Fibroblast of pulmonary artery (primary cell): ENCODE results near the gene FRMD4A.

ENCODE experiments used
- DNase-seq: peaks from one replicate; pipeline ENCODE4 v3.0.0-alpha.2; 2010; ENCODE audit warnings: low read depth
- H3K4me3 ChIP-seq: replicated peaks from 2 replicates; pipeline ENCODE4 v1.5.1; 2011; ENCODE audit warnings: low read depth, mild to moderate bottlenecking, control low read depth, low read length, moderate library complexity
- TF ChIP-seq, protein P1 (sequence below): IDR thresholded peaks from 2 replicates; pipeline ENCODE4 v1.5.1; 2011; ENCODE audit warnings: mild to moderate bottlenecking, control low read depth, low read length, inconsistent platforms; ENCODE audit errors: missing control alignments

FRMD4A gene

DNA sequence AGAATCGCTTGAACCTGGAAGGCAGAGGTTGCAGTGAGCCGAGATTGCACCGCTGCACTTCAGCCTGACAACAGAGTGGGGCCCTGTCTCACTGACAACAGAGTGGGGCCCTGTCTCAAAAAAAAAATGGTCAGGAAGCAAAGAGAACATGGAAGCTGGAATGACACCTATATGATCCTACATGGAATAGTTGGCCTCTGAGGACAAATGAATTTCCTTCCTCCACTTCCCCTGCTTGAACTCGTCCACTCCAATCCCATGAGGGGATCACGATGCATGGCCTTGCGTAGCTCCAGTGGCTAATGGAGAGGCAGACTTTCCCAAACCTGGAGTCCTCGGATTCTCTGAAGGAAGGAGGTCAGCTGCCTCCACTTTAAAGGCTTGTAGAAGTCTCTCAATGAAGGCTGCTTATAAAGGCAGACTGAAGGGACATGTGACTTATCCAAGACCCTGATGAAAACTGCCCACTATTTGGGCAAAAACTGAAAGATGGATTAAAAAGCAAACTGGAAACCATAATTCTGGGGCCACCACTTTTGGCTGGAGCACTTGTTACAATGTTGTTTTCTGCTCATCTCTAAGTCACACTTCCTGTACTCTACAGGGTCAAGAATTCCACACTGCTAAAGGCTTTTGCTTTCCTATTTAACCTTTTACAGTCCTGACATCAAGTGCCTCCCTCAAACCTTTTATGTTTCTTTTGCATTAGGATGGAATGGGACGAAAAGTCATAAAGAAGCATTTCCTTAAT is 529.4 kb downstream of the FRMD4A start:
- no peak for DNase-seq
- no peak overlapping the region for H3K4me3 ChIP-seq
- TF ChIP-seq, protein P1, sequence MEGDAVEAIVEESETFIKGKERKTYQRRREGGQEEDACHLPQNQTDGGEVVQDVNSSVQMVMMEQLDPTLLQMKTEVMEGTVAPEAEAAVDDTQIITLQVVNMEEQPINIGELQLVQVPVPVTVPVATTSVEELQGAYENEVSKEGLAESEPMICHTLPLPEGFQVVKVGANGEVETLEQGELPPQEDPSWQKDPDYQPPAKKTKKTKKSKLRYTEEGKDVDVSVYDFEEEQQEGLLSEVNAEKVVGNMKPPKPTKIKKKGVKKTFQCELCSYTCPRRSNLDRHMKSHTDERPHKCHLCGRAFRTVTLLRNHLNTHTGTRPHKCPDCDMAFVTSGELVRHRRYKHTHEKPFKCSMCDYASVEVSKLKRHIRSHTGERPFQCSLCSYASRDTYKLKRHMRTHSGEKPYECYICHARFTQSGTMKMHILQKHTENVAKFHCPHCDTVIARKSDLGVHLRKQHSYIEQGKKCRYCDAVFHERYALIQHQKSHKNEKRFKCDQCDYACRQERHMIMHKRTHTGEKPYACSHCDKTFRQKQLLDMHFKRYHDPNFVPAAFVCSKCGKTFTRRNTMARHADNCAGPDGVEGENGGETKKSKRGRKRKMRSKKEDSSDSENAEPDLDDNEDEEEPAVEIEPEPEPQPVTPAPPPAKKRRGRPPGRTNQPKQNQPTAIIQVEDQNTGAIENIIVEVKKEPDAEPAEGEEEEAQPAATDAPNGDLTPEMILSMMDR, result no peak

DNA sequence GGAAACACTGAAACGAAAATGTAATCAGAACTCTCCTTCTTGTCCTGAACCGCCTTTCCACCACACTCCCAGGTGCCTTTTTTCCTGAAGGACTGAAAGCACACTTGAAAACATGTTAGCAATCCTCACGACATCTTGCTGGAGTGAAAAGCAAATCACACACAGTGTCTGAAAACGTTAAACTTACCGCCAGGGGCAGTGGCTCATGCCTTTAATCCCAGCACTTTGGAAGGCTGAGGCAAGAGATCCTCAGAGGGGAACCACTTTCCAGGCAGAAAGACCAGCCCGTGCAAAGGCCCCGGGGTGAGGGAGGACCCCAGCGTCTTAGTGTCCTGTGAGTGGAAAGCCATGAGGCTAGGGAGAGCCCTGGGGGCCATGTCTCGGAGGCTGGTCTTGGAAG is 533.6 kb downstream of the FRMD4A start:
- TF ChIP-seq, protein P1, result no peak
- no peak for DNase-seq
- no peak overlapping the region for H3K4me3 ChIP-seq

DNA sequence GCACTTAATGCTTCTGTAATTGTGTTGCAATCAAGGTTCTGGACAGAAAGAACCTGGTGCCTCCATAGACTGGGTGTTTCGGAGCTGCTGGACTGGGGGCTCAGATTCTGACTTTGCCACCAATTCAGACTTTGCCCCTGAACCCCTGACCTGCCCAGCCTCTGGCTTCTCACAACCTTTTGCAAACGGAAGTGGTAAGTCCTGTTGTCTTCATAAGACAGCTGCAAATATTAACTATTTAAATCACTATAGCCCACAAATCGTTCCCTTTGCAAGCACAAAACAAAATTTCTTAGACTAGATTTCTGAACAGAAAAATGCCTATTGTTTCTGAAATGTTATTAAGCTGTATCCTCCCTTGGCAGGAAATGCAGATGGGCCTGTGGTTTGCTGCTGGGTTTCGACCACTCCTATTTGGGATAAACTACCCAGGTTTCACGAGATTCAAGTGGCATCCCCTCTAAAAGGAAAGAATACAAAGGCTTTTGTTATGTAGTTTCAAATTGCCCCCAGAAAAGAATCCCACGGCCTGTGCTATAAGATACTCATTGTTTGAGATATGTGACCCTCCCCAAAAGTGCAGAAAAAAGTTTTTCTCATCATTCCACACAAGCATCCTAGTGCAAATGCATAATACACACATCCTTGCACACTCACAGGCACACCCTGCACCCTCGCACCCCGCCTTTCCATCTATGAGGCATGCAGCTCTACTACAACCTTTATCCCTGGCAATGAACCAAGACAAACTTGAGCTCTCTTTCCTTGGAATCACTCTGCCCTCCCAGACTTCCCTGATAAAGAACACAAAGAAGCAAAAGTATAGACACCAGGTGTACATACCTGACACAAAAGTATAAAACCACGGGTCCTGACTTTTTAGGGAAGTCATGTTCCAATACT is 534.8 kb downstream of the FRMD4A start:
- no peak overlapping the region for H3K4me3 ChIP-seq
- DNase-seq, result no peak
- TF ChIP-seq, protein P1, result no peak

DNA sequence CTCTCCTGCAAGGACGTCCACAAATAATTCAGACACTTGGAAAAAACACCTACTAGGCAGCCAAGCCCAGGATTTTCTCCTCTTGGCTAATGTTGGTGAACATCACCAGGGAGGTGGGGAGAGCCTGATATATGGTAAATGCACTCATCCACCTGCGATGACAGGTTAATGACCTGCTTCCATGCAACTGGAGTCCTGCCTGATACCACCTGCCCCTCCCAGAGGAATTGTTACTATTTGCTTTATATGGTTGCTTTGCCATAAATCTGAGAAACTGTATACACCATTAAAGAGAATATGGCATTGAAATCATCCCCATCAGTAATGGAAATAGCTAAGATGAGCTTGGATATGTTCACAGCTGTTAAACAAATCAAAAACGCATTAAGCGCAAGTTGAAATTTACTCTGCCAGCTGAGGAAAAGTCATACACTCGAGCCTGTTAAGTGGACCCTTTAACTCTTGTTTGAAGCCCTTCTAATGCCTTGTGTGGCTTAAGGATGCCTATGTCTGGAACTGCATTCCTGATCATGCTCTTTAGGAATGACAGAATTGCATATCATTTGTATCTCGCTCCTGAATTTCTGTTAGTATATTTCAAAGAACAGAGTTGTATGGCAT is 535.6 kb downstream of the FRMD4A start:
- DNase-seq, result no peak
- H3K4me3 ChIP-seq, result no peak overlapping the region
- TF ChIP-seq, protein P1, result no peak

DNA sequence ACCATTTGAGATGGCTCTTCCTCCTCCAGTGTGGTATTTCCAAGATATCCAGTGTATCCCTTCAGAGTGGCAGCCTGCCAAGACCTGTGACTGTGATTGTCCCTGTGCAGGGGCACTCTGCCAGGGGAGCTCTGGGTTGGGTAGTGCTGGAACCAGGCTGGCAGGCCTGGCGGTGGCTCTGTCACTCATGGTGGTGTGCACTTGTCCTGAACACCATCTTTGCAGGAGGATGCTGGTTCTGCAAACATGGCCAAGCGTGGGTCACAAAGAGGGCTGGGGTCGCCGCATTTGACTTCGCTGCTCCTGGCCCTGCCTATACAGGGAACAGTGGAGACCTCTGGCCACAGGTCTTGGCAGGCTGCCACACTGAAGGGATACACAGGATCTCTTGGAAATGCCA is 538.7 kb downstream of the FRMD4A start:
- TF ChIP-seq, protein P1, result no peak
- no peak overlapping the region for H3K4me3 ChIP-seq
- DNase-seq, result no peak

DNA sequence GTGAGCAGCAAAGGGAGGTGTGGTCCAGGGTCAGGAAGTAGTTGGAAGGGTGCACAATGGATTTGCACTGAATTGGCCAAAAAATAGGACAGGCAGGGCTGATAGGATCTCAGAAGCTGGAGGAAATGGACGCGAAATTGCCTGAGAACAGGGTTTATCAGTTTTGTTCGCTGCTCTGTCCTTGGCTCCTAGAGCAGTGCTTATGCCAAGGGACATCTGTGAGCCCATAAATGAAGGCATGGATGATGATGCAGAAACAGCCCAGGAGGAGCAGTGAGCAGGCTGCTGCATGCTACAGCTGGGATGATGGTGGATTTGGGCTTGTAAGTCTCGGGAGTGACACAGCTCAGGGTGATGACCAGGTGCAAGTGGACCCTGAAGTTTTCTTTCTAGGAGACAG is 539.2 kb downstream of the FRMD4A start:
- no peak for DNase-seq
- no peak overlapping the region for H3K4me3 ChIP-seq
- TF ChIP-seq, protein P1, result no peak
